GM19438 (cell line): ENCODE data around the gene PRPF4.
"Not testable (repeated sequence)": the region's sequence is repeated elsewhere in the genome, so short reads cannot be mapped to it uniquely, and the experiment has no call there.

ENCODE experiments used
- ATAC-seq: cut with Tn5 transposase; IDR thresholded peaks from one replicate; pipeline ENCODE4 v1.9.1; 2021; ENCODE audit warnings: low read depth; ENCODE audit not compliant: unreplicated experiment

Gene PRPF4

DNA sequence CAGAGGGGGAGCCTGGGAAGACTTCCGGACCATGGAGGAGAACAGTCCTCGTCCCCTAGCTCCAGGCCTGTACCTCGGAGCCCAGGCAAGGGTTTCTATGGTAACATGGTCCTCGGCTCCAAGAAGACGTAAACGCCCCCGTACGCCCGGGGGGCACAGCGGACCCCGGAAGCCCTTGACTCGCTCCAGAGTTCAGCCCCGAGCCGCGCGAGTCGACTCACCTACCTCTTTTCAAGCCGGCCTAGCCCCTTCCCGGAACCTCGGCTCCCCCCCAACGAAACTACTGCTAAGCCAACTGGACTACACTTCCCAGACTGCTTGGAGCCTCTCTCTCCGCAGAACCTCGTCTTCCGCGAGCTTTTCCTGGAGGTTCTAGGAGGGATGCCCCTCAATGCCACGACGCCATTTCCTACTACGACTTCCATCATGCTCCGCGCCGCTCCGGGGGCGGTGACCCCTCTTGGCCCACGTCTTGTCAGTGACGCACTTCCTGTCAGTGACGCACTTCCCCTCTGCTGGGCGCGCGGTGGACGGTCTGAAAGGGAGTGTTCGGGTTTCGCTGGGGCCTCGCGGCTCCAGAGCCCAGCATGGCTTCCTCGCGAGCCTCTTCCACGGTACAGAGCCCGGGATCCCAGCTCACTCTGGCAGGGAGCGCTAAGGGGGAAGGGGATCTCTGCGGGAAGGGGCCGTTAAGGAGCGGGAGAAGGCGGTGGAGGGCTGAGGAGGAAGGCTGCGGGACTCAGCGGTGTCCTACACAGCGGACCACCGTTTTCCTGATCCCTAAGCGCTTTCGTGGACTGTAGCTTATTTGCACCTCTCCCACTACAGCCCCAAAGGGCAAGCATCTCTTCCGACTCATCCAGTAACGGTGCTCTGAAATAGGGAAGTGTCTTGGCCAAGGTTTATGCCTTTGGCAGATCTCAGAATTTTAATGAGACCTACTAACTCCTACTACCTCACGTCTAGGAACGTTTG is at the start of gene PRPF4, which contains the start of gene CDC26:
Gene PRPF4, plus strand, starts transcription at position 502 of the 975 bp plus-strand sequence. Its CDS starts 86 bp downstream, at position 588.
Gene CDC26, minus strand, starts transcription at position 416 of the 975 bp plus-strand sequence. CDS start 3,065 bp downstream, outside the sequence.
- peak; percentile 99 for ATAC-seq

DNA sequence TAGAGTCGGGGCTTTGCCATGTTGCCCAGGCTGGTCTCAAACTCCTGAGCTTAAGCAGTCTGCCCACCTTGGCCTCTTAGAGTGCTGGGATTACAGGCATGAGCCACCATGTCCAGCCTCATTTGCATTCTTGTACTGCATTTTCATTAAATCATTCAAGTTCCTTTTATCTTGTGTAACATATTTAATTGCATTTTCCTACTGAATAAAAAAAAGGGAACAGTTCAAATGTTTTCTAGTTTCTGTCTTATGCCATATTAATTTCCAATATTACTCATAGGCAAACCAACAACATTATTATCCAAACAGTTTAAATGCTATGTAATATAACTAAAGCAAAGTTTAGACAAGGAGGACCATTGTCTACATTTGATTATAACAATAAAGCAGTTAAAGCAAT is 48.0 kb upstream of the PRPF4 start:
- ATAC-seq, result no peak

DNA sequence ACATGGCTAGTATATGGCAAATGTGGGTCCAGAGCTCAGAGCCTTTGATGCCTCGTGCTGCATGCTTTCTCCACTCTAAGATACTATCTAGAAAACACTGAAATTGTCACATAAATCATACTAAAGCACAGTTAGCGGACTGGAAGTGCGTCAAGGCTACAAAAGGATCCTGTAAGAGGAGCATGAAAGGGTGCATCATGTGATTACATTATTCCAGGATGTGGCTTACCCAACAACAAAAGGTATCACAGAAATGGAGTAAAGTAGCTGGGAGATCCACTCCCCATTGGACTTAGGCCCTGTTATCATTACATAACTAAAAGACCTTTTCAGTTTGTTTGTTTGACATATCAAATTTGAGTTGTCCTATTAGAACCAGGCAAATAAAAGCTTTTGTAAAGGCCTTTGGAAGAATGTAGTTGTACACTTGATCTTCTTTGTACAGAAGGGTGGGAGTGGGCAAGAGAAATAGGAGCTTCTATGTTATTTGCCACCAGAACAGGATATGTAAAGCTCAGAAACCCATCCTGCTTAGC is 47.3 kb upstream of the PRPF4 start:
- ATAC-seq, result no peak

DNA sequence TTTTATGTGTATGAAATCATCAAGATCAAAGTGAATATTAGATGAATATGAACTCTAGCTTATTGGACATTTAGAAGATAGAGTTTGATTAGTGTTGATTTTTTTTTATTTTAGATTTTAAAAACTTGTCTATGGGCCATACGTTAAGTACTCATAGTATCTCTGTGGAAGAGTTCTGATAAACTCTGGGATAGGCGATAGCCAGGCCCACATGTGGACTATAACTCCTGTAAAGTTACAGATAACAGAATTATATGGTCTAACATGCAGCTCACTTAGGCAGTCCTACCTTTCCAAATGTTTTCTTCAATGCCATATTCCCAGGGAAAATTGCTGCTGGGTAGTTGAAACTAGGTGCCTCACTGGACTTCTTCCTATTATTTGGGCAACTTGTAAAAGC is 43.8 kb upstream of the PRPF4 start:
- no peak for ATAC-seq

DNA sequence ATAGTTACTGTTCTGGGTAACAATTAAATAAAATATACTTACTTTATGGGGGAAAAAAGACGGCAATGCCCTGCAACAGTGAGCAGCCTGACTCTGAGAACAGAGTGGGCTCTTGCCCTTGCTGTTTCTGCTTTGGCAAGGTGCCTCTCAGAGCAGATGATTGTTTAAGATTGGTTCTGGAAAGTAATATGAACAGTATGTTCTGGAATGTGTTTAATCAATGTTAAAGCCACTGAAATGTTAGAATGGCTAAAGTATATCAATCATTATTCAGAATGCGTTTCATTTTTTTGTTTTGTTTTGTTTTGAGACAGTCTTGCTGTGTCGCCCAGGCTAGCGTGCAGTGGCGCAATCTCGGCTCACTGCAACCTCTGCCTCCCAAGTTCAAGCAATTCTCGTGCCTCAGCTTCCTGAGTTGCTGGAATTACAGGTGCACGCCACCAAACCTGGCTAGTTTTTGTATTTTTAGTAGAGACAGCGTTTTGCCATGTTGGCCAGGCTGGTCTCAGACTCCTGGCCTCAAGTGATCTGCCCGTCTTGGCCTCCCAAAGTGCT is 39.7 kb upstream of the PRPF4 start:
- ATAC-seq, result not testable (repeated sequence)

DNA sequence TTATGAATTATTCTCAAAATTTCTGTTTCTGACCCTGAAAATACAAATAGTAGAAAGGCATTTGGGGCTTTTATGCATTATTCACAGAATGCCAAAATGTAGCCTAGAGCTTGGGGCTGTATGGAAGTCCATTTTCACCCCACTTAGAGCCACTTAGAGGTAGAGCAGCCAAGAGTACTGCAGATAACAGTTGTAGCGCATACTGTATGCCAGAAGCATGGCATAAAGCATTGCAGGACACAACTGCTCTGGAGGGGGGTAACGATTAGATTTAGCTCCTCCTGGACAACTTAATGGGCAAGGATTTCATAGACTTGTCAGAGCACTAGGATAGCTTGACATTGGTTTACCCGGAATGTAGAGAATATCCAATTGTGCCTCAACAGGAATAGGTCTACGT is 38.4 kb upstream of the PRPF4 start:
- no peak for ATAC-seq

DNA sequence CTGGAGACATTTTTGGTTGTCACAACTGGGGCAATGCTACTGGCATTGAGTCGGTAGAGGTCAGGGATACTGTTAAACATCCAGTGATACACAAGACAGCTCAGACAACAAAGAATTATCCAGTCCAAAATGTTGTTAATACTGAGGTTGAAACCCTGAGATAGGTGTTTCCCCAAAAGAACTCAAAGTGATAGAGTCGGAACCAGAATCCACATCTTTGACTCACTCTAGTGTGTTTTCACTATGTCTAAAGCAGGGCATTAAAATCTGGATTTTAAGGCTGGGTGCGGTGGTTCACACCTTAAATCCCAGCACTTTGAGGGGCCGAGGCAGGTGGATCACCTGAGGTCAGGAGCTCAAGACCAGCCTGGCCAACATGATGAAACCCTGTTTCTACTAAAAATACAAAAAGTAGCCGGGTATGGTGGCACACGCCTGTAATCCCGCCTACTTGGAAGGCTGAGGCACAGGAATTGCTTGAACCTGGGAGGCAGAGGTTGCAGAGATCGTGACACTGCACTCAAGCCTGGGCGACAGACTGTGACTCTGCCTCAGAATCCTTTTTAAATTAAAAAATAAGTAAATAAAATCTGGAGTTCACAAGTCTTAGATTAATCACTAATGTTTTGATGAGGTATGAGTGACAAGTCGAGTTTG is 37.1 kb upstream of the PRPF4 start:
- no peak for ATAC-seq

DNA sequence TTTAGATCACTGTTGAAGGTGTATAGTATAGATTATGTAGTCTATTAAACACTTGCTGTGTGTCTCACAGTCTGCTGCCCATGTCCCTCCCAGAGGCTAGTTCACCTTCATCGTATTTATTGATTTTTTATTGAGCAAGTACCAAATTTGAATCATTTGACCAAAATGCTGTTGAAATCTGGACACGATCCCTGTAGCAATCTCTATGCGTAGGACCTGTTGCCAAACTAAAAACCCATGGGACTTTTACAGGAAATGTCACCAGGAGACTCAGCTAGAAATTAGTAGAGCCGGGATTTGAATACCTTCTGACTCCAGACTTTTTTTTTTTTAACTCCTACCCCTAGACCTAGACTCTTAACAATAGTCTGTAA is 36.6 kb upstream of the PRPF4 start:
- no peak for ATAC-seq

DNA sequence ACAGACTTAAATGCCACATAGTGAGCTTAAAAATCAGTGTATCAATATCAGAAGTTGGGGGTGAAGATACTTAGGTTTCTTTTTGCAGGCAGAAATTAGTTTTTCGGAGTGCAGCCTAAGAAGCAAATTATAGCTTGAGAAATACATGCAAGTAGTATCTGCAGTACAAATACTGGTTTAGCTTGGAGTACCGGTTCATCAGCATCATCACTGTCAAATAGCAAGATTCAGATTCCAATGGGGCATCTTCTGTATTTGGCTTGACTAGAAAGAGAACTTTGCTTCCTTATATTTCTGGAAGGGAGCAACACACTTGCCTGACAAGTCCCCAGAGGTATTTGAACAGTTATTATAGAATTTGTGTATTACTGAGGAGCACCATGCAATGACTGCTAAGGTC is 34.3 kb upstream of the PRPF4 start:
- no peak for ATAC-seq

DNA sequence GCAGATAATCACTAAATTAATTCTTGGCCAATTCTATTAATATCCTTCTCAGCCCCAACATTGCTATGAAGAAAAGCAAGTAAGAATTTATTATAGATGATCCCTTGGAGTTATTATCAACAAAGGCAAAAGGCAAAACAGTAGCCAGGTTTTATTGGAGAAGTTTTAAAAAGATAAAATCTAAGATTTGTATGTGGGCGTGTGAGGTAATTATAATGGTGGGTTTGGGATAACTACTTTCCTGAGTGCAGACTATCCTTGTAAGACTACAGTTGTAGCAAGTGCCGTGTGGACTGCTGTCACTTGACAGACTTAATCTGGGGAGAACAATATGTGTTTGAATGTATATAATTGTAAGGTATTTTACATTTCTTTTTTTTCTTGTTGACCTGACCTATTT is 30.9 kb upstream of the PRPF4 start:
- ATAC-seq, result no peak

DNA sequence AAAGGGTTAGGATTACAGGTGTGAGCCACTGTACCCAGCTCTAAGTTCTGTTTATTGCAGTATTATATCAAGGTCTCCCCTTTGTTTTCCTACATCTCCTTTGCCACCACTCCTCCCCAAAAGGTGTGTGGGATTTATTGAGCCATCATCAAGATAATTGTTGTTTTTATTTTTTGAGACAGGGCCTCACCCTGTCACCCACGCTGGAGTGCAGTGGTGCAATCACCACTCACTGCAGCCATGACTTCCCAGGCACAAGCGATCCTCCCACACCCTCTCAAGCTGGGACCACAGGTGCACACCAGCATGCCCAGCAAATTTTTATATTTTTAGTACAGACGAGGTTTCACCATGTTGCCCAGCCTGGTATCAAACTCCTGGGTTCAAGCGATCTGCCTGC is 29.6 kb upstream of the PRPF4 start:
- ATAC-seq, result no peak

DNA sequence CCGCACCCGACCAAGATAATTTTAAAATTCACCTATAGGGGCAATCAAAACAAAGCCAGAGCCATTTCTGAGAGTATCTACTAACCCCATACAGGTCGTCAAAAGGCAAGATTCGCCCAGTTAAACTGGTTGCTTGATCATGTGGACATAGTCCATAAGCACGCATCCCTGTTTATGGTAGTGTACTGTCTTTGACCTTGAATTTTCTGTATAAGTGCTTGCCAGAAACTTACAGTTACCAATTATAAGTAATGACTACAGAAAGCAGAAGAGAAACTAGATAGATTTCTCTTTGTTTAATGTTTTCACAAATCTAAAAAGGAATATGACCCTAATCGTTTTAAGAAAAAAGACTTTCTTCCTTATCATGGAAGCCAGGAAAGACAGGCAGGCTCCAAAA is 28.5 kb upstream of the PRPF4 start:
- ATAC-seq, result no peak

DNA sequence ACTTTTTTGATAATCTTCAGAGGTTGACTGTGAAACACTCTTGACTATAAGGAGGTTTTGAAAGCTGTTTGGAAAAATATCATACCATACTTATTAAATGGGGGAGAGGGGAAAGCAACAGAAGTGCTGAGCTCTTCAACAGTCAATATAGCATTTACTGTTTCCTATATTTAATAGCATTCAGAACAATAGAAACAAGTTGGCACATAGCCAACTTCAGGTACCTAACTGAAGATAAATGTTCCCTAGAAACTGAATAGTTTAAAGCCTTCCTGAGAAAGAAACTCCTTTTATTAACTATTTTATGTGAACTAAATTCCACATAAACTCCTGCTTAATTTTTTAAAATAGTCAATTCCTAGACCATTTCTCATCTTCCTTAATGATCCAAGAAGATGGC is 27.8 kb upstream of the PRPF4 start:
- ATAC-seq, result no peak

DNA sequence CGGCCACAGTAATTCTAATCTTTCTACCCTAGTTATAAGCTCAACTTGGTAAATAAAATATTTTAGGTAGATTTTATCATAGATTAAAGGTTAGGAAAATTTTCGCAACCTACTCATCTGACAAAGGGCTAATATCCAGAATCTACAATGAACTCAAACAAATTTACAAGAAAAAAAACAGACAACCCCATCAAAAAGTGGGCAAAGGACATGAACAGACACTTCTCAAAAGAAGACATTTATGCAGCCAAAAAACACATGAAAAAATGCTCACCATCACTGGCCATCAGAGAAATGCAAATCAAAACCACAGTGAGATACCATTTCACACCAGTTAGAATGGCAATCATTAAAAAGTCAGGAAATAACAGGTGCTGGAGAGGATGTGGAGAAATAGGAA is 25.8 kb upstream of the PRPF4 start:
- not testable (repeated sequence) for ATAC-seq

DNA sequence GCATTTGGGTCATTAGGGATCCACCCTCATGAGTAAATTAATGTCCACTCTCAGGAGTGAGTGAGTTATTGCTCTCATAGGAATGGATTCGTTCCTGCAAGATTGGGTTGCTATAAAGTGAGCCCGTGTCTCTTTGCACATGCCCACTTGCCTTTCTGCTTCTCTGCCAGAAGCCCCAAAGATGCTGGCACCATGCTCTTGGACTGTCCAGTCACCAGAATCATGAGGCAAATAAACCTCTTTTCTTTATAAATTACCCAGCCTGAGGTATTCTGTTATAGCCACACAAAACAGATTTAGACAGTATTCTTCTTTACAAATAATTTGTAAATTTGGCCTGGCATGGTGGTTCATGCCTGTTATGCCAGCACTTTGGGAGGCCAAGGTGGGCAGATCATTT is 24.7 kb upstream of the PRPF4 start:
- ATAC-seq, result no peak

DNA sequence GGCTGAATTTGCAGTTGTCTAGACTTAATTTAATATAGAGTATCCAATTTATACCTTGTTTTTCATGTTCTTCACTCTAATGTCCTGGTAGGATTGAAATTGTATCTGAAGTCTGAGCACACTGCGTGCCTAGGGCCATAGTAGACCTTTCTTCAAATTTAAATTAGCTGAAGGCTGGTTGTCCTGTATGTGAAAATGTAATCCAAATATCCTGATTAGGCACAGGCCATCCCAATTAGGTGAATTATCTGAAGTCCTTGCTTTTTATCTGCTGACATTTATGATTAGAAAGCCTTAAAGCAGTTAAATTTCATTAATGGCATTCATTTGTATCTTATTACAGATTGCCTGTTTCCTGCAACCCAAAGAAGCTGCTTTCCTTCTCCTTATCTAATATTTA is 20.5 kb upstream of the PRPF4 start:
- no peak for ATAC-seq

DNA sequence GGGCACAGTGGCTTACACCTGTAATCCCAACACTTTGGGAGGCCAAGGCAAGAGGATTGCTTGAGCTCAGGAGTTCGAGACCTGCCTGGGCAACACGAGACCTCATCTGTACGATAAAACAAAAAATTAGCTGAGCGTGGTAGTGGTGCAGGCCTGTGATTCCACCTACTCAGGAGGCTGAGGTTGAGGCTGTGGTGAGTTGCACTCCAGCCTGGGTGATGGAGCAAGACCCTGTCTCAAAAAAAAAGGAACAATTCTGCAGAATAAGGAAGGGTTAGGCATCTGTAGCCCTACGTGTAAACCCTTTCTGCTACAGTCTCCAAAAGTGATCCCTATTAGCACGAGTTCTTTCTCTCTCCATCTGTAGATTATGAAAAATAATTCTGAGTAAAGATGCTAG is 20.0 kb upstream of the PRPF4 start:
- ATAC-seq, result no peak

DNA sequence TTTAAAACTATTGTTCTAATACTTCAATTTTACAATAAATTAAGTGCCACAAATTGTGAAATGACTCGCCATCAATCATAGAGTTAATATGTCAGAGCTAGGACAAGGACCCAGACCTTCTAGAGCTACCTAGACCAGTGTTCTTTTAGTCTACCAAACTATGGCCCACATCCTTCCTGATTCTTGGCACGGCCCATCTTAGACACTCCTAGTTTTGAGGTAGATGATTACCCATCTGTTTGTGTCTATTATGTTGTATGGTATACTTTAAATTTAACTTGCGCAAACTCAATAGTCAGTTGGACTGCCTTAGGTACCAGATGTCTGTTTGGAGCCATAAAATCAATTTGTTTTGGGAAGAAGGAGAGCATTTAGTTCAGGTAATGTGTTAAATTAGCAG is 17.6 kb upstream of the PRPF4 start:
- no peak for ATAC-seq

DNA sequence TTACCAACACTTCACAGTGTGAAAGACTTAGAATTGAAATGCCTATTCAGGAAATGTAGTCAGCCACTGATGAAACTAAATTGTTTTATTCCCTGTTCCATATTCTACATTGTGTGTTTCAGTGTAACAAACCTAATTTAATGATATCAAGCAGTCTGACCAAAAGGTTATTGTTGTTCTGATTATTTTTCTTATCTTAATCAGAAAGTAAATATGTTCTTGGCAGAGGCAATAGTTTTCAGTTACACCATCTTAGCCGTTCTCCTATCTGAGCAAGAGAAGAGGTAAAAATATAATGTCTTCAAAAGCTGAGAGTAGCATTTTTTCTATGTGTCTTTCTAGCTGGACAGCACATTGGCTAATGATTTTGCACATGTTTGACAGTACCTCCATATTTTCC is 17.2 kb upstream of the PRPF4 start:
- no peak for ATAC-seq

DNA sequence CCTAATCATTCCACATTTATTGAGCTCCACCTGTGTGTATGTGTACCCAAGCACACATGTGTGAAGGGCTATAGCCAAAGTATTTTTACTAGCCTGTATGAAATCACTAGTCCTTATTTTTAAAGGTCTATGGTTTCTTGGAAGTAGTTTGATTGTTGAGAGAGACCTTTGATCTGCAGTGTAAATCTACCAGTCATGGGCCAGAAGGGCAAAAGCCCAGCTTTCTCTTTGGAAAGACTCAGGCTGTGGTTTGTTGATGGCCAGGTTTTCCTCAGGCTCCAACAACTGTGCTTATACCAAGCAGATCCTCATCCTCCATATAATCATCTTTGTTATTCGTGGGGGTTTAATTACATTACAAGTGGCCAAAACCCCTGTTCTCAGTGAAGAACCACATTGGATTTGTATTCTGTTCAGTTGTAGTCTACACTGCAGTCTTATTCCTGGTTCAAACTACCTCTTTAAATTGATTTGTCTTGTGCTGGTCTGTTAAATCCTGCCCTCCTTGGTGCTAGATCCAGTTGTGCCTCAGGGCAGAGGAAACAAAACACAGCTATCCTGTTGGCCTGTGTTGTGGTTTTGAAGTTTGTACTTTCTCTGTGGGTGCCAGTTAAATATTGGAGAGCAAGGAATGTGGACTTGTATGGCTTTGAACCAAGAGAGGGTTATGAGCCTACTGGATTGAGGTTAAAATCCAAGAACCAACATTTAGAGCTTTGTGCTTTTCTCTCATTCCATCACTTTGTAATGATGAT is 13.4 kb upstream of the PRPF4 start:
- no peak for ATAC-seq

DNA sequence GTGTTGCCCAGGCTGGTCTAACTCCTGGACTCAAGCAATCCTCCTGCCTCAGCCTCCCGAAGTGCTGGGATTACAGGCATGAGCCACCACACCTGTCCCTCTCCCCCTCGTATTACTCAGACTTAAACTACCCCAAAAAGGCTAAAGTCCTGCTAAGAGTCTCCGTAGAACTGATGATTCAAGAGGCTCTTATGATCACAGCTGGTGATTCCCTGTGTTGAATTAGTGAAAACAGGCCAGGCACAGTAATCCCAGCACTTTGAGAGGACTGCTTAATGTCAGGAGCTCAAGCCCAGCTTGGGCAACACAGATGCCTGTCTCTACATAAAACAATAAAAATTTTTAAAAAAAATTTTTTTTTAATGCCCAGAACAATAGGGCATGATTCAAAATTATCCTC is 9.3 kb upstream of the PRPF4 start:
- ATAC-seq, result no peak
